GM21528 (cell line): Measurements from ENCODE around the gene HECW1.
A peak's percentile ranks its signal among the peaks of the same experiment; 100 is the strongest.
"Not testable (repeated sequence)": the region's sequence is repeated elsewhere in the genome, so short reads cannot be mapped to it uniquely, and the experiment has no call there.

ENCODE experiments used
- ATAC-seq: cut with Tn5 transposase; IDR thresholded peaks from one replicate; pipeline ENCODE4 v1.9.1; 2021; ENCODE audit warnings: mild to moderate bottlenecking, moderate library complexity; ENCODE audit not compliant: unreplicated experiment, low FRiP score

HECW1 gene

GRCh38 chr7:43559171-43559945, 446.9 kb downstream of the HECW1 start:
- no peak for ATAC-seq

GRCh38 chr7:43559946-43560335, 447.5 kb downstream of the HECW1 start:
- no peak for ATAC-seq

- no peak for ATAC-seq
Observed at GRCh38 chr7:43560742-43561330, 448.4 kb downstream of the HECW1 start.

- no peak for ATAC-seq
Observed at GRCh38 chr7:43562383-43562782, 449.9 kb downstream of the HECW1 start.

GRCh38 chr7:43565786-43566185, 453.3 kb downstream of the HECW1 start:
- ATAC-seq, result no peak

GRCh38 chr7:43568529-43568928, 456.1 kb downstream of the HECW1 start:
- no peak for ATAC-seq

- no peak for ATAC-seq
Observed at GRCh38 chr7:43569424-43569823, 457.0 kb downstream of the HECW1 start.

GRCh38 chr7:43570688-43571365, 458.4 kb downstream of the HECW1 start:
- ATAC-seq, result peak; percentile 74

GRCh38 chr7:43572516-43573049, 460.1 kb downstream of the HECW1 start:
- no peak for ATAC-seq

GRCh38 chr7:43573832-43574231, 461.4 kb downstream of the HECW1 start:
- ATAC-seq, result not testable (repeated sequence)

GRCh38 chr7:43575506-43575905, 463.1 kb downstream of the HECW1 start:
- ATAC-seq, result no peak

GRCh38 chr7:43576241-43576640, 463.8 kb downstream of the HECW1 start:
- no peak for ATAC-seq

- no peak for ATAC-seq
Observed at GRCh38 chr7:43577485-43577951, 465.1 kb downstream of the HECW1 start.

- peak; percentile 64 for ATAC-seq
Observed at GRCh38 chr7:43582503-43583423, 470.3 kb downstream of the HECW1 start, which contains the start of gene STK17A. TSS of gene STK17A (plus strand) at chr7:43583108. CDS start at chr7:43583244, 136 bp downstream.

- peak; percentile 35 for ATAC-seq
Observed at GRCh38 chr7:43583424-43584194, 471.2 kb downstream of the HECW1 start.

- no peak for ATAC-seq
Observed at GRCh38 chr7:43584195-43584586, 471.7 kb downstream of the HECW1 start.

GRCh38 chr7:43584733-43585132, 472.3 kb downstream of the HECW1 start:
- not testable (repeated sequence) for ATAC-seq

- ATAC-seq, result no peak
Observed at GRCh38 chr7:43585562-43585961, 473.1 kb downstream of the HECW1 start.

- ATAC-seq, result no peak
Observed at GRCh38 chr7:43586251-43586900, 473.9 kb downstream of the HECW1 start.
